Measurements from ENCODE around the gene BOK.

The BOK gene

DNA sequence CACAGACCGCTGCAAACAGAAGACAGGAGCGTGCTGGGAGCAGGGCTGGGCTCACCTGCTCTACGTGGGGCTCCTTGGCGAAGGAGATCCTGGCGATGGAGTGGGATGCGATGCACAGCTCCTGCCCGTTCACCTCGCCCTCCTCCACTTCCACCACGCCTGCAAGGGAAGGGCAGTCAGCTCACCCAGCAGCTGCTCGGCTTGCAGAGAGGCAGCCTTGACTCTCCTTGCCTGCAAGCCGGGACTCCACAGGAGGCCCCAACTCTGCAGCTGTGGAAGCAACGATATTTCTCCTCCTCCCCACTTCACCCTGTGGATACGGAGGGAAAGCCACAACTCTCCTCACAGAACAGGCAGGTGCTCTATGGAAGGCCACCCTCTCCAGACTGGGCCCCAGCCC lies 43.3 kb downstream of the BOK start:
- DNase-seq (no peak), ATAC-seq (peak; percentile 28)

GRCh38 chr2:241602720-241603119 lies 44.2 kb downstream of the BOK start:
- DNase-seq (no peak), ATAC-seq (no peak)

DNA sequence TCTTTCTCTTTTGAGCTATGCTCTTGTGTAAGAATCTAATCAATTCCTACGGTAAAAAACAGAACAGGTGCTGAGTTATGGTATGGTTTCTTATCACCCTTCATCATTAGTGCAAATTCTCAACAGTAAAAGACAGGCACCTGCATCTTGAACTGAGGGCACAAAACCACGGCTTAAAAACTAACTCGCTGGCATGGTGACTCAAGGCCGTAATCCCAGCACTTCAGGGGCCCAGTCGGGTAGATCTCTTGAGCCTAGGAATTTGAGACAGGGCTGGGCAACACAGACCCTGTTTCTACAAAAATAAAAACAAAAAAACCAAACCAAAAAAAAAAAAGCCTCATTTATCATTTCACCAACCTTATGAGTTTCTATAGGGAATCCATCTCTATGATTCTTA lies 45.1 kb downstream of the BOK start:
- no peak for DNase-seq

DNA sequence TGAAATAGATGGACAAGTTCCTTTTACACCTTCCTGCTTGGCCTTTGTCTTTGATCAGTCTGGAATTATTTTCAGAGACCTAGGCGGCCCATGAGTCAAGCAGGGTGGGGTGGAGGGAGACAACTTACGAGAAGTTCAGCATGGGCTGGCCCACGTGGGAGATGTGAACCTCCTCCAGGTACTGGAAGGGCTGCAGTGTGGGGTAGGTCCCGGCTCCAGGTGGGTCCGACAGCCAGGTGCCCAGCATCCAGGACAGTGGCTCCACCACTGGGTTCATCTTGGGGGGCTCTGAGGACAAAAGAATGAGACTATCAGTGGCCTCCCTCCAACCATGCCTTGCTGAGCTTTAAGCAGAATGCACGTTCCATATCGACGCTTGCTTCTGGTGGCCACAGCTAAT lies 47.6 kb downstream of the BOK start:
- no peak for DNase-seq
- ATAC-seq = no peak

More for the DNA sequence above, 45.1 kb downstream of the BOK start:
- no peak for ATAC-seq

DNA sequence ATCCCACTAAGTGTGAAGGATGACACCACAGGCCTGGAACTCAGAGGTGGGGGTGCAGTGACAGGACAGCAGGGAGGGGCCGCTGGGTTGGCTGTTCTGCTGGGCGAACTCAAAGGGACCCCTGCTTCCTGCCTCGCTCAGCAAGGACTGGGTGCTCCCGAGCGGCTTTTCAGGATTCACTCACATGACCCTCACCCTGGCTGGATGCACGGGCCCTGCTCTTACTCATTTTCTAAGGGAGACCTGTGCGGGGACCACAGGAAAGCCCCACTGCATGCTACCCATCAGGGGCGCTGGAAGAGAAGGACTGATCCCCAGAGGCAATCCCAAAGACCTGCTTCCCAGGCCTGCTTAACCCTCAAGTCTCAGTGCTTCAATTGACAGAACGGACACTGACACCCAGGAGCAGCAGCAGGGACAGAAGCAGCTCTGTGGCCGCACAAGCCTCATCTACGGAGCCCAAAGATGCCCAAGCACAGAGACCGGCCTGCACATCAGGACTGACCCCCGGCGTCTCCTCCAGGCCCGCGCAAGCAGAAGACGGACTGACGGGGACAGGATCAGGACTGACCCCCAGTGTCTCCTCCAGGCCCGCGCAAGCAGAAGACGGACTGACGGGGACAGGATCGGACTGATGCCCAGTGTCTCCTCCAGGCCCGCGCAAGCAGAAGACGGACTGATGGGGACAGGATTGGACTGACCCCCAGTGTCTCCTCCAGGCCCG lies 48.8 kb downstream of the BOK start:
- ATAC-seq = no peak
- DNase-seq = no peak

DNA sequence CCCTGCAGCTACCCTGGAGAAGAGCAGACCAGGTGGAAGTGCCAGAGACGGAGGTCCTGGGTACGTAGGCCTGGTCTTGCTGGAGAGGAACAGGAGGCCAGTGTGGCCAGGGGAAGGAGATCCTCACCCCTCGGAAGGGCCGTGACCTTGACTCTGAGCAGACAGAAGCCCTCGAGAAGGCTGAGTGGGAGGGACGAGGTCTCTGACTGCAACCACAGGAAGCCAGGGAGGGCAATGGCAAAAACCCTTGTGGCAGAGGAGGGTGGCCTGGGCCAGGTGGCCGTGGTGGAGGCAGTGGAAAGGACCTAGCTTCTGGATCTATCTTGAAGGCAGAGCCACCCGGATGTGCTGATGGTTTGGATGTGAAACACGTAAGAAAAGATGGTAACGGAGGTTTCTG lies 50.3 kb downstream of the BOK start:
- ATAC-seq (no peak), DNase-seq (peak; percentile 23)

GRCh38 chr2:241609859-241610793 lies 51.6 kb downstream of the BOK start:
- ATAC-seq (peak; percentile 100), DNase-seq (peak; percentile 95)

GRCh38 chr2:241611062-241611461 lies 52.5 kb downstream of the BOK start:
- DNase-seq (no peak), ATAC-seq (no peak)

GRCh38 chr2:241612156-241613016 lies 53.8 kb downstream of the BOK start:
- DNase-seq (no peak), ATAC-seq (no peak)

DNA sequence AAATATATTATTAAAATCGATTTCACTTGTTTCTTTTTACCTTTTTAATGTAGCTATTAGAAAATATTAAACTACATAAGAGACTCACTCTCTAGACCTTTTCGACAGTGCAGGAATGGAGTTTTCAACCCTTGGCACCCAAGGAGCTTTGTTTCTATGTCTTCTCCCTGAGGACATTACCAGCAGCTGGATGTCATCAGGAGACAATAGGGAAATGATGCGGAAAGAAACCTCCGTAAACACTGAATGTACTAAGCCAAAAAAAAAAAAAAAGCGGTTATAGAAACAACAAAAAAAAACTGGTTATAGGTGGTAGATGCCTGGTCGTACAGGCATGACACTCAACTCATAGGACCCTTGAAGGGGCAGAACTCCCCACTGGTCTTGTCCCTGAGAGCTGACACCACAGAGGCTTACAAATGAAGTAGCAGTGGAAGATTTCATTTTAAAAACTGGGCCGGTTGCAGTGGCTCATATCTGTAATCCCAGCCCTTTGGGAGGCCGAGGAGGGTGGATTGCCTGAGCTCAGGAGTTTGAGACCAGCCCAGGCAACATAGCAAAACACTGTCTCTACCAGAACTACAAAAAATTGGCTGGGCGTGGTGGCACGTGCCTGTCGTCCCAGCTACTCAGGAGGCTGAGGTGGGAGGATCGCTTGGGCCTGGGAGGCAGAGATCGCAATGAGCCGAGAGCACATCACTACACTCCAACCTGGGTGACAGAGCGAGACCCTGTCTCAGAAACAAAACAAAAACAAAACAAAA lies 54.7 kb downstream of the BOK start:
- ATAC-seq = no peak
- no peak for DNase-seq

GRCh38 chr2:241615041-241615440 lies 56.5 kb downstream of the BOK start:
- DNase-seq (no peak), ATAC-seq (no peak)

GRCh38 chr2:241615522-241616052 lies 57.0 kb downstream of the BOK start:
- ATAC-seq = no peak
- DNase-seq = no peak

DNA sequence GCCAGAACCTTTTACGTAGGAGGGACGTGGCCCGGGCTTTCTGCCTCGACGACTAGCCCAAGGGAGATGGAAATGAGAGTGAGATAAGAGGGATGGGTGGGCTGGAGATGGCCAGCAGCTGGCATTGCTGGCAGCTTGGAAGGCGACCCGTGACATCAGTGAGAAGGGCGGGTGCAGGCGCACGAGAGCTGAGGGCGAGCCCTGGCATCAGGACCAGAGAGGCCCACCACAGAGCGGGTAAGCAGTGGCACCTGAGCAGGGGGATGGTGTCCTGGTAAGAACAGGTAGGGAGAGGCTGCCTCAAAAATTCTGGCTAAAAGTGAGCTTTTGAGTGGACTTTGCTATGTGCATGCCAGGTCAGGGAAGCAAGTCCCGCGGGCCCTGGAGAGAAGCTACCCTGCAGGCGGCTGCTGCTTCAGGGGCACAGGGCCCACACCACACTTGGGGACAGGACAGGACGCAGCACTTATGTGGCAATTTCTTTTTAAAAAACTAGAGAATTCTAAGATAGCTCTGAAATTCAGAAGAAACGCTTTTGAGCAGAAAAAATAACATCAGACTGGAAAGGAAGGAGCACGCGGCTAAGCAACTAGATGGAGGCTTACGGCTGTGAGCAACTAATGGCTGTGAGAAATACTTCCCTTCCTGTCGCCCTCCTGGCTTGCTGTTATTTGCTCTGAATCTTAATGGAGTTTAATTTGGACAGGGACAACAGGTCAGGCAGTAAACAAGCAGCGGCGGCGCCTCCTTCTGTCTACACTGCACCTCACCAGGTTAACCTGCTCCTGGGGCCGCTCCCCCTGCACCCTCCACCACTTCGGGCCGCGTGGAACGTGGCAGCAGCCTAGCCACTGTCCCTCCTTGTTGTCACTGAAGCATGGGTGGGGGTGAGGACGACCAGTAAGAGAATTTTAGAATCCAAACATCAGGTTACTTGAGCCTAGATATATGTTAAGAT lies 57.9 kb downstream of the BOK start:
- DNase-seq (no peak), ATAC-seq (no peak)

GRCh38 chr2:241617431-241618154 lies 59.0 kb downstream of the BOK start:
- ATAC-seq (peak; percentile 22), DNase-seq (peak; percentile 44)

DNA sequence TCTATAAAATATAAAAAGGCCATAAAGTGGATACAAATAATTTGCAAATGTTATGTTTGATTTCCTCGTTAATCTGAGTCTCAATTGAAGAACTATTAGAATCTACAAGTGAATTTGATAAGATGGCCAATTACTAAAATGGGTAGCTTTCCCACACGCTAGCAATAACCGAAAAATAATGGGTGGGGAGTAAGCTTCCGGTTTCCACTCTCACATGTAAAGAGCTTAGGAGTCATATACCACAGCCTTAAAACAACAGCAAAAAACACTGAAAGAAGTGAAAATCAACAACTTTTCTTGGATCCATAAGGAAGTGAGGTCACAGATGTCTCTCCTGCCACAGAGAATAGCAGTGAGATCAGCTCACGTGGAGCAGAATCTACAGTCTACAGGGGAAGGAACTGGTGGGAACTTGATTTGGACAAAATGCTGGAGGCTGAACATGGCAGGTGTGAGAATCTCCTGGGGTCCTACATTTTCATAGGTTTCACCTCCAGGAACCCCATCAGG lies 59.8 kb downstream of the BOK start:
- ATAC-seq (no peak), DNase-seq (no peak)

- DNase-seq (no peak), ATAC-seq (no peak)
Observed at GRCh38 chr2:241618829-241619228, 60.3 kb downstream of the BOK start.

GRCh38 chr2:241619597-241620418 lies 61.3 kb downstream of the BOK start:
- DNase-seq (no peak), ATAC-seq (peak; percentile 41)

DNA sequence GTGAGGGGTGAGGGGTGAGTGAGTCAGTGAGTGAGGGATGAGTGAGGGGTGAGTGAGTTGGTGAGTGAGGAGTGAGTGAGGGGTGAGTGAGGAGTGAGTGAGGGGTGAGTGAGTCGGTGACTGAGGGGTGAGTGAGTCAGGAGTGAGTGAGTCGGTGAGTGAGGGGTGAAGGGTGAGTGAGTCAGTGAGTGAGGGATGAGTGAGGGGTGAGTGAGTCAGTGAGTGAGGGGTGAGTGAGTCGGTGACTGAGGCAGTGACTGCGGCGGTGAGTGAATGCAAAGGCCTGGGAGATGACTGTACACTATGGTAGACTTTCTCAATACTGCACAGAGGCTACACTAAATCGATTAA lies 61.8 kb downstream of the BOK start:
- DNase-seq = peak; percentile 70
- peak; percentile 92 for ATAC-seq

All from stimulated activated naive CD8-positive, alpha-beta T cell treated with anti-CD3 and anti-CD28 coated beads, Interleukin-15, Interleukin-2, amounts not matched to agents 100 U/mL and 50 U/mL, for 24 hours (primary cell).